Stimulated activated CD8-positive, alpha-beta memory T cell treated with anti-CD3 and anti-CD28 coated beads, Interleukin-4, amount 100 ng/mL, for 1 hour (primary cell): ENCODE results near the gene ARHGAP6.
A peak's percentile ranks its signal among the peaks of the same experiment; 100 is the strongest.
"Not testable (repeated sequence)": the region's sequence is repeated elsewhere in the genome, so short reads cannot be mapped to it uniquely, and the experiment has no call there.

ENCODE experiments used
- DNase-seq, 2 donors: peaks; one replicate each; pipeline ENCODE4 v3.0.0-alpha.2; 2020; ENCODE audit warnings: low read depth in 2 of 2, low spot score in 1 of 2

The ARHGAP6 gene

DNA sequence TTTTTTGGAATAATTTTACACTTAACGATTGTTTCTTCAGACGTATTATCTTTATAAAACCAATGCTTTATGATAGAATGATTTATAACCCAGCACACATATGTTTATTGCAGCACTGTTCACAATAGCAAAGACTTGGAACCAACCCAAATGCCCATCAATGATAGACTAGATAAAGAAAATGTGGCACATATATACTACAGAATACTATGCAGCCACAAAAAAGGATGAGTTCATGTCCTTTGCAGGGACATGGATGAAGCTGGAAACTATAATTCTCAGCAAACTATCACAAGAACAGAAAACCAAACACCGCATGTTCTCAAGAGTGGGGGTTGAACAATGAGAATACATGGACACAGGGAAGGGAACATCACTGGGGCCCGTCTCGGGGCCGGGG is 542.6 kb downstream of the ARHGAP6 start:
- not testable (repeated sequence) for DNase-seq

DNA sequence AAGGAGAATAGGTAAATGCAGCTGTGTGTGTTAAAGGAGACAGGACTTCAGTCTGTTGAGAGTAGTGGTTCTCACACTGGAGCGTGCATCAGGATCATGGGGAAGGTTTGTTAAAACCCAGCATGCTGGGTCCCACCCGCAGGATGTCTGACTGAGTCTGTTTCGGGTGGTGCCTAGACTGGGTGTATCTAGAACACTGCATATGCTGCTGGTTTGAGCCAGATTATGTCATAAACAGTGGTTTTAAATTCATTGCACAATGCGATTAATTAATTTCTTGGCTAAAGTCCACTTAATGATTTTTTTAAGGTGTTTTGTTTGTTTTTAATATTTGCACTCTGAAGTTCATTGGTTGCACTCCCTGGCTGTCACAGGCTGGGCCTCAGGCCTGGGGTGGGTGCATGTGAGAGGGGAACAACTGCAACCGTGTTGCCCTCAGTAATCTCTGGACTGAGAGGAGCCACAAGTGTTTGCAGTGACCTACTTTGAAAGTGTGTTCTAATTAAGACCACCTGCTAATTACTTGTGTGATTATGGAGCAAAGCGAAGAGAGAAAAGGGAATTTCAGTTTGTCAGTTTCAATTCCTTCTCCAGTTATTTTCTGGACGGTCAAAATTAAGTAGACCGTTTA is 546.3 kb downstream of the ARHGAP6 start:
- DNase-seq = no peak

DNA sequence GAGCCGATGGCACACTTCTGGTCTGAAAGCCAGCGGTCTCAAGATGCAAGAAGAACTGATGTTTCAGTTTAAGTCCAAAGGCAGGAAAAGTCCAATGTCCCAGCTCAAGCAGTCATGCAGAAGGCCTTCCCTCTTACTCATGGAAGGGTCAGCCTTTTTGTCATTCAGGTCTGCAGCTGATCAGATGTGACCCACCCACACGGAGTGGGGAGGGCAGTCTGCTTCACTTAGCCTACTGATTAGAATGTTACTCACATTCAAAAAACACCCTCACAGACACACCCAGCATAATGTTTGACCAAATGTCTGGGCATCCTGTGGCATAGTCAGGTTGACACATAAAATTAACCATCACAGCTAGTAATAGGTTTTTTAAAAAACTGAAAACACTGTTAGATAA is 548.0 kb downstream of the ARHGAP6 start:
- no peak for DNase-seq

DNA sequence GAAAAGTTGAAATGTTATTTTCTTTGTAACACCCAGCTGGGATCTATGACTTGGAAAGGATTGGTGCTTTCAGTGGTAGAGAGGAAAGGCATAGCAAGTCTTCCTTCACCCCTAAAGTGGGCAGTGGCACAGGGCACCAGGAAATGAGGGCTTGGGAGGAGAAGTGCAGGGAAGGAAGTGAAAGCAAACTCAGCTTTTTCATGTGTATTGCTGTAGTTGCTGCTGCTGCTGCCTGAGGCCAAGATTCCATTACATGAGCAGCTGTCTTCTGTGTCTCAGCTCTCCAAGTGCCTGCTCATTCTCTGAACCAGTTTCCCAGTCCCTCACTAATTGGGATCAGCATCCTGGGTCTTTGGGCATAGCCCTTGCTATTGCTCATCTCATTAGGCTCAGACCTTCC is 552.0 kb downstream of the ARHGAP6 start:
- no peak for DNase-seq

DNA sequence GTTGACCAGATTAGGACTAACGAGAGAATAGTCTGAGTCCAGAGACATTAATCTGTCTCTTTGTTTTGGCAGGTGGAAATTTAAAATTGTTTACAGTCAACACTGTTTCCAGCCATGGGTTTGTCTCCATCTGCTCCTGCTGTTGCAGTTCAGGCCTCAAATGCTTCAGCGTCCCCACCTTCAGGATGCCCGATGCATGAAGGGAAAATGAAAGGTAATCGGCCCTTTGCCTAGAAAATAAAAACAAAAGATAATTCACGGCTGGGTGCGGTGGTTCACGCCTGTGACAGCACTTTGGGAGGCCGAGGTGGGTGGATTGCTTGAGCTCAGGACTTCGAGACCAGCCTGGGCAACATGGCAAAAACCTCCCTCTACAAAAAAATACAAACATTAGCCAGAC is 553.8 kb downstream of the ARHGAP6 start:
- no peak for DNase-seq

DNA sequence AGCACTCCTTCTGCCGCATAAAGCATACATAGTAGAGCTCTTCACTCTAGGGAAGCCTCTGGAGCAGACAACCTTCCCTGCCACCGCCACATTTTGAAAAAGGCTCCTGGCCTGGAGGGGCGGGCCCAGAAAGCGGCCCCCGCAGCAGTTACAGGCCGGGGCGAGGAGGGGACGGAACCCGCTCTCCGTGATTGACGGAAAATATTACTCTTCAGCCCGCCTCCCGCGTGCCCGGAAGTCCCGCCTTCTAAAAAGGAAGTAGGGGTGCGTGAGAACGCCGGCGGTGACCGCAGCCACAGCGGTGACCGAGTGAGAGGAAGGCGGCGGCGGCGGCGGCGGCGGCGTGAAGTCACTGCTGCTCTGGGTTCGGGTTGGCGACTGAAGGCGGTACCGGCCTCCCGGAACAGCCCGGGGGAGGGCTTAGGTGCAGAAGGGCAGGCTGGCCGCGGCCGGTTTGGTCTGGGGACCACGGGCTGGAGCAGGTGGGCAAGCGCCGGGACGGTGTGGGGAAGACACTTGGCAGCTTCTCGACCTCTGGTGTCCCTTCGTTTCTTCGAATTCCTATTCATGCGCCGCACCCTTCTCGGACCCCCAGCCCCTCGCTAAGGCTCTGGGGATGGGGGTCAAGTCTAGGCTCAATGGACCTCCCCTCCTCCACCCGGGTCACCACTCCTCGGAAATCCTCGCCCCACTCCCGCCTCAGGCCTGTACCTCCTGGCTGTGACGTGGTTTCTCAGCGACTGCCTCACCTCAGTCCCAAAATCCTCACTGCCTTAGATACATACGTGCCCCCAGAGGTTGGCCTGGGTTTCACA is 554.5 kb downstream of the ARHGAP6 start, which contains the start of gene HCCS:
HCCS (plus strand) TSS at position 296 of the 815 bp plus-strand sequence. CDS start 729 bp downstream, outside the sequence.
- peak; percentile 51 to 68 for DNase-seq

DNA sequence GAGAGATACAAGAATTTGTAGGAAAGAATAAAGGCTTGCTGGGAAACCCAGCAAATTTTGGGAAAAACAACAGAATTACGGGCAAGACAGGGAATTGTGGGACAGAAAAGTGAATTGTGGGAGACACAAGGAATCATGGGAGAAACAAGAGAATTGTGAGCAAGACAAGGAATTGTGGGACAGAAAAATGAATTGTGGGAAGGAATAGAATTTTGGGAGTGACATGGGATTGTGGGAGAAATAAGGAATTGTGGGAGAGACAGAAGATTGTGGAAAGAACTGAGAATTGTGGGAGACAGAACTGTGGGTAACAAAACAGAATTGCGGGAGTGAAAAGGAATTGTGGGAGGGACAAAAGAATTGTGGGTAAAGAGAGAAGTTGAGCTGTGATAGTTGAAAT is 555.8 kb downstream of the ARHGAP6 start:
- no peak for DNase-seq

DNA sequence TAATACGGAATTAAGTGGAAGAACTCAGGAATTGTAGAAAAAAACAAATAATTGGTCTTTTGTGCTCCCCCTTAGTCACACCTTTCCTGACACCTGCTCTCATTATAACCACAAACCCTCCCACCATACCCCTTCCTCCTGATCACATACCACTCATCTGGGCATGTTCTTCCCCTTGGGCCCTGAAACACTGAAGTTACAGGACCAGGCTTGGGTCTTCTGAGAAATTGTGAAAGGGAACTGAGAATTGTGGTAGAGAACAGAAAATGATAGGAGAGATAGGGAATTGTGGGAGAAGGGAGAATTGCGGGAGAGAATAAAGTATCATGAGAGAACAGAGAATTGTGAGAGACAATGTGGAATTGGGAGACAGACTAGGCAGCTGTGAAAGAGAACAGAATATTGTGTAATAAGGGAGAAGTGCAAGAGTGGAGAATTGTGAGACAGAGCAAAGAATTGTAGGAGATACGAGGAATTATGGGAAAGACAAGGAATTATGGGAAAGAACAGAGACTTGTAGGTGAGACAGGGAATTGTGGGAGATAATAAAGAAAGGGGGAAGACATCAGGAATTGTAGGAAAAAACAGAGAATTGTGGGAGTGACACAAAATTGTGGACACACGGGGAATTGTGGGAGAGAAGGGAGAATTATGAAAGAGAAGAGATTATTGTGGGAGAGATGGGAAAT is 557.3 kb downstream of the ARHGAP6 start:
- DNase-seq = no peak

DNA sequence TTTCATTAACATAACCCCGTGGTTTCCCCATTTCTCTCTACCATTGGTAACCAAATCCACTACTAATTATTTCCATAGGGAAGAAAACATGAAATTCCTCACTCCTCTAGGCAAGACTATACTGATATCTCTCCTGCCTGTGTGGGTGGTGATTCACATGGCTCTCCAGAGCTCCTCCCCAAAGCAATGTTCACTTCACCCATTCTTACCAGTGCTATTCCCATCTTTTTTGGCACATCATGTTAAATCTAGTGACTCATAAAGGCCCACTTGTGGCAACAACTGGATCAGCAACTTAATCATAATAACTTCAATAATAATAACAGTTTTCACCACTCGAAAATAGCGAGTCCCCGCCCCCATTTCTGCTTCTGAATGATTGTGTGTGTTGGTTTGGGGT is 560.6 kb downstream of the ARHGAP6 start:
- no peak for DNase-seq

DNA sequence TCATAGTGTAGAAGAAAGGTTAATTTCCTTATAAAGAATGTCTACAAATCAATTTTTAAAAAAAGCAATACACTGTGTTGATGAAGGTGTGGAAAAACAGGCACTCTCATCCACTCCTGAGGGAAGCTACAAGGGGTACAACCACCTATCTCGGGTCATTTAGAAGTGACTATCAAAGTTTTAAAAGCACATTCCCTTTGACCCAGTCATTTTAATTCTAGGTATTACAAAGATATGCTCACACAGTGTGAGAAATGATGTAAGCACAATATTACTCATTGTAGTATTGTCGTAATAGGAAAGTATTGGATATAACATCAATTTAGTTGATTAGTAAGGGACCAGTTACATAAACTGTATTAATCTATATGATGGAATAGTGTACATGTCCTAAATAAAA is 562.0 kb downstream of the ARHGAP6 start:
- DNase-seq = no peak

DNA sequence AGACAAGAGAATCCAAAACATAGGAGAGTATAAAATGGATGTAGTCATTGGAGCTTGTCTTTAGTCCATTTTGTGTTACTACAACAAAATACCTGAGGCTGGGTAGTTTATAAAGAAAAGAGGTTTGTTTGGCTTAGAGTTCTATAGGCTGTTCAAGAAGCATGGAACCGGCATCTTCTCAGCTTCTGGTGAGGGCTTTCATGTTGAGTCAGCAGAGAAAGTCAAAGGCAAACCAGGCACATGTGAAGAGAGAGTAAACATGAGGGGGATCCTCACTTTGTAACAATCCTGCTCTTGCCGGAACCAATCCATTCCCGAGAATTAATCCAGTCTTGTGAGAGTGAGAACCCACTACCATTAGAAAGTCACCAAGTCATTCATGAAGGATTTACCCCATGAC is 562.7 kb downstream of the ARHGAP6 start:
- DNase-seq = no peak

DNA sequence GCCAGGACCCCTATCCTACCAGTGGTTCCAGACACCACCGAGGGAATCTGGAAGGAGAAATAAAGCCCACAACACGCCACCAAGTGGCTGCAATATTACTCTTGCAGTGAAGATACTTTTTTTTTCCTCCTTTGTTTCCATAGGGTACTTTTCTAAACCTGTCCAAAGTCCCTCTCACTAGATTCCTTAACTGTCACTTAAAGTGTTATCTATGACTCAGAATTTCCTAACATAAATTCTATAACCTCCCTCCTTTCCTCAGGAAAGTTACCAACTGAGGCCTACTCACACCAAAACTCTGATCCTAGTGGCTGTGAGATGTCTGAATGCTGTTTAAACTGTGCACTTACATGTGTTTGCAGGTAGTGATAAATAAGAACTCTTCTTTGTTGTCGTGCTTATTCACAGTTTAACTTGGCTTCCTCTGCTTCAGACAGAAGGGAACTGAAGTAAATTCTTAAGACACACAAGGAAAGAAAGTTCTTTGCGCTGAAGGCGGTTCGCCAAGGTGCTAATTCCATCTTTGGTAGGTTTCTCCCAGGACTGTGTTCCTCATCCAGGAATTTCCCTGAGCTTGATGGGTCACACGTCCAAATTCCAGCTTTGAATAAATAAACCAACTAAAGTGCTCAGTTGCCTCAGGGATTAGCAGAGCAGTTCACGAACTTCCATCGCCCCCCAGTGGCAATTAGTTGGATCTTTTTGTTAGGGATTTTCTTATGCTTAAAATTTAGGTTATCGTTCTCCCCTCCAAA is 565.3 kb downstream of the ARHGAP6 start:
- DNase-seq = no peak

DNA sequence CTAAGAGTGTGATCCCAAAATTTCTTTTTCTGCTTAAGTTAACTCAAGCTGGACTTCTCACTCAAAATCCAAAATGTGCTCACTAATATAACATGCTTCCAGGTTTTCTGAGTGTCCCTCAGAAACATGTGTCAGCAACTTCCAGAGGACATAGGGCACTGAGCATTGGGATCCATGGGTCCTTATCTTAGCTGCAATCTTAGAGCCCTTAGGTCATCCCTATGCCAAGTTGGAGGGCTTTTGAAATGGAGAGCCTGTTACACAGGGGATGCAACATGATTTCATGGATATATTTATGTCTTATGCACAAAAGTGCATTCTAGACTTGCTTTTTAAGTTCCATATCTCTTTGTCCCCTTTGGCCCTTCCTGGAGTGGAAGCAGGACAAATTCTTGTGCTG is 566.3 kb downstream of the ARHGAP6 start:
- DNase-seq = no peak

DNA sequence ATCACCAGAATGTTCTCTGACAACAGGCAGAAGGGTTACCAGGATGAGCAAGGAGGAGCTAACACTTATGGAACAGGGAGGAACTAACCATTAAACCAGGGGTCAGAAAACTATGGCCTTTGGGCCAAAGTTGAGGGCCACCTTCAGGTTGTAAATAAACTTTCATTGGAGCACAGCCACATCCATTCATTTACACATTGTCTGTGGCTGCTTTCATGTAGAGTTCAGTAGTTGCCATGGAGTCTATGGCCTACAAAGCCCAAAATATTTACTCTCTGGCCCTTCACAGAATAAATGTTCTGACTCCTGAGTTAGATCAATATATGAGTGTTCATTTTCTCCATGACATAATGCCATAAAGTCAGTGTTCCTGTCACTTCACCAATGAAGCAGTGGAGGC is 567.8 kb downstream of the ARHGAP6 start:
- DNase-seq = no peak

DNA sequence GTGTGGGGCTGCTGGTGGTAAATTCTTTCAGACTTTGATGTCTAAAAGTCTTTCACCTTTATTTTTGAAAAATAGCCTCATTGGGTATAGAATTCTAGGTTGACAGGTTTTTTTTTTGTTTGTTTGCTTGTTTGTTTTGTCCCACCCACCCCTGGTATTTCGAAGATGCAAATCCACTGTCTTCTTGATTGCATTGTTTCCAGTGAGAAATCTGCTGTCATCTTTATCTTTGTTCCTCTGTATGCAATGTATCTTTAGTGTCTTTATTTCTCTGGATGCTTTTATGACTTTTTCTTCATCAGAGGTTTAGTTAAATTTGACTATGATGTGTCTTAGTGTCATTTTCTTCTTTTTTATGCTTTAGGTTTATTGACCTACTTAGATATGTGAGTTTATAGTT is 575.9 kb downstream of the ARHGAP6 start:
- DNase-seq = no peak
